AG09319 (cell line): ENCODE results near the gene ZDHHC14.
"Not testable (repeated sequence)": the region's sequence is repeated elsewhere in the genome, so short reads cannot be mapped to it uniquely, and the experiment has no call there.

Source experiments
- DNase-seq: peaks from one replicate; pipeline ENCODE4 v3.0.0-alpha.2; 2010; ENCODE audit warnings: low read depth; ENCODE audit errors: extremely low read depth
- TF ChIP-seq, protein P1 (sequence below): IDR thresholded peaks from 2 replicates; pipeline ENCODE4 v1.5.1; 2011; ENCODE audit warnings: low read depth, mild to moderate bottlenecking, inconsistent platforms, low read length, moderate library complexity

The ZDHHC14 gene

DNA sequence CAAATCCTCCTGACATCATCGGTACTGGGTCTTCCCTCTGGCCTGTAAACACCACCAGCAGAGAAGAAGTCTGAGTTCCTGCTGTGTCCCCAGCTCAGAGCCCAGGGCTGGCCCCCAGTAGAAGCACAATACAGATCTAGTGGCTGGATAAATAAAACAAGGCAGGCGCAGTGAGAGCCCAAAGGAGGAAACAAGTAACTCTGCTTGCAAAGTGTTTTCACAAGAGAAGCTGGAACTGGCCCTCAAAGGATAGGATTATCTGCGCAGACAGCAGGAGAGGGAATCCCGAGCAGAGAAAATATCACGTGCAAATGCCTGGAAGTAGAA is 205.1 kb downstream of the ZDHHC14 start:
- no peak for DNase-seq
- TF ChIP-seq, protein P1, sequence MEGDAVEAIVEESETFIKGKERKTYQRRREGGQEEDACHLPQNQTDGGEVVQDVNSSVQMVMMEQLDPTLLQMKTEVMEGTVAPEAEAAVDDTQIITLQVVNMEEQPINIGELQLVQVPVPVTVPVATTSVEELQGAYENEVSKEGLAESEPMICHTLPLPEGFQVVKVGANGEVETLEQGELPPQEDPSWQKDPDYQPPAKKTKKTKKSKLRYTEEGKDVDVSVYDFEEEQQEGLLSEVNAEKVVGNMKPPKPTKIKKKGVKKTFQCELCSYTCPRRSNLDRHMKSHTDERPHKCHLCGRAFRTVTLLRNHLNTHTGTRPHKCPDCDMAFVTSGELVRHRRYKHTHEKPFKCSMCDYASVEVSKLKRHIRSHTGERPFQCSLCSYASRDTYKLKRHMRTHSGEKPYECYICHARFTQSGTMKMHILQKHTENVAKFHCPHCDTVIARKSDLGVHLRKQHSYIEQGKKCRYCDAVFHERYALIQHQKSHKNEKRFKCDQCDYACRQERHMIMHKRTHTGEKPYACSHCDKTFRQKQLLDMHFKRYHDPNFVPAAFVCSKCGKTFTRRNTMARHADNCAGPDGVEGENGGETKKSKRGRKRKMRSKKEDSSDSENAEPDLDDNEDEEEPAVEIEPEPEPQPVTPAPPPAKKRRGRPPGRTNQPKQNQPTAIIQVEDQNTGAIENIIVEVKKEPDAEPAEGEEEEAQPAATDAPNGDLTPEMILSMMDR, result no peak

DNA sequence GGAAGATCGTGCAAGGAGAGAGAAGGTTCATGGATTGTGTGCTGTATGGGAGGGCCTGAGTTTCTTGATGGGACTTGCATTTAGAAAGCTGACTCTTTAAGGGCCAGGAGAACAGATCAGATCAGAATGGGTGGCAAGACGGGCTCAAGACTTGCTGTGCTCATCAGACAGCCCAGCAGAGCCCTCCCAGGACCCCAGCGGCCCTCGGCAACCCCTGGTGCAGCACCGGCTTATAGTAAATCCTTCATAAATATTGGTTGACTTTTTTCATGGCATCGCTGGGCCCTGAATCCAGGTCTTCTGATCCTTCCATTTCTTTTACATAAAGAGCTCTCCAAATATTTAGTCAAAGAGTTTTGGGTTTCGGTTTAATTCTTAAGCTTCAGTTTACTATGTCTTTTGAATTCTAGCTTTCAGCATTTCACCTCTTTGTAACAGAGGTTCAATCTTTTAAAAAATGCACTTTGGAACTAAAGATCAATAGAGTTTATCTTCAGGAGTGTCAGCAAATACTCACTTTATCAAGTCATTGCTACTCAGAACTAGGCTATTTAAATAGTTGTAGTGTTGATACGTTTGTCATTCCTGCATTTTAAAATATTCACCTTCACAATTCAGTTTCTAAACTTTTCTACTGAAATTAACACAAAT is 205.6 kb downstream of the ZDHHC14 start:
- TF ChIP-seq, protein P1, result no peak
- no peak for DNase-seq

DNA sequence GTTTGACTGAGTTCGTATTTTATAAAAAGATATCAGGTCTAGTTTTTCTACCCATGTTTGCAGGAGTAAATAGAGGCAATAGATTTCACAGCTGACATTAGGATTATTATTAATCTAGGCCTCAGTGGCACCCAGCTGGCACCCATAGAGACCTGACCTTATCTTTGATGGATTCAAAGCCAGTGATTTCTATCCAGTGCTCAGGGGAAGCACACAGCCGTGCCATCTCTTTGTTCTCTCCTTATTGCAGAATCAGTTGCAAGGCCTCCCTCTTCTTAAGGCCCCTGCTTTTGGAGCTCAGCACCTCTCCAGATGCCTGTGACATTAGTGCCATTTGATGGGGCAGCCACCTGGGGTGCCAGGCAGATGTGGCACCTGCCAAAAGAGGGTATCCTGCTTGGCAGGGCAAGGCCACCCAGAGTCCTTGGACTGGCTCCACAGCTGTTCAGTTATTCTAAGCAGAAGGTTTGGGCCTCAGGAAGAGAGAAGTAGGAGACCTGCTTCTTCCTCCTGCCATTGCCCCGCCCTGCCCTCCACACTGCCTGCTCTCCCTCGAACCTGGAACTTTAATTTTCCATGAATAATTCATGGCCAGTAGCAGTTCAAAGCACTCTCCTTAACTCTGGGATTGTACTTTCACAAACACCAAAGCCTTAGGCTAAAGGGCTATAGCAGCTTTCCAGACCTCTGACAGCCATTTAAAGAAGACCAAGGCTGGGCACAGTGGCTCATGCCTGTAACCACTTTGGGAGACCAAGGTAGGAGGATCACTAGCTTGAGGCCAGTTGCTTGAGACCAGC is 206.3 kb downstream of the ZDHHC14 start:
- TF ChIP-seq, protein P1, result no peak
- DNase-seq, result no peak

DNA sequence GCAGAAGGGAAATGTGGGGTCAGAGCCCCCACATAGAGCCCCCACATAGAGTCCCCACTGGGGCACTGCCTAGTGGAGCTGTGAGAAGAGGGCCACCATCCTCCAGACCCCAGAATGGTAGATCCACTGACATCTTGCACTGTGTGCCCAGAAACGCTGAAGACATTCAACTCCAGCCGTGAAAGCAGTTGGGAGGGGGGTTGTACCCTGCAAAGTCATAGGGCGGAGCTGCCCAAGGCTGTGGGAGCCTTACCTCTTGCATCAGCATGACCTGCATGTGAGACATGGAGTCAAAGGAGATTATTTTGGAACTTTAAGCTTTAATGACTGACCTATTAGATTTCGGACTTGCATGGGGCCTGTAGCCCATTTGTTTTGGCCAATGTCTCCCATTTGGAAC is 209.7 kb downstream of the ZDHHC14 start:
- not testable (repeated sequence) for DNase-seq

DNA sequence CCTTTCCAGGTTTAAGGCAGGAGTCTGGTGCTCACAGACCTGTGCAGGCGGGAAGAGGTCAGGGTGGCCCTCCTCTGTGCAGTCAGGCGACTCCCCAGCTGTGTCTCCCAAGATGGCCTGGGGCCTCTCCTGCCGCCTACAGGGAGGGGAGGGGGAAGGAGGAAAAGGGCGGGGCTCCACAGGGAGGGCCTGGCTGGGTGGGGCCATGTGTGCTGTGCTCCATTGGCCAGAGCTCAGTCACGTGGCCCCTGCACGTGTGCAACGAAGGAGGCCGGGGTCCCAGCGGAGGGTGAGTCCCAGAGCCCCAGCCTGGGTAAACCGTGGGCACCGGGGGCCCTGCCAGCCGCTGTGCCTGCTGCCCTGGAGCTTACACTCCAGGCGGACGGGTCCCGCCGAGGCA is 211.6 kb downstream of the ZDHHC14 start:
- TF ChIP-seq, protein P1, result no peak
- DNase-seq, result no peak

DNA sequence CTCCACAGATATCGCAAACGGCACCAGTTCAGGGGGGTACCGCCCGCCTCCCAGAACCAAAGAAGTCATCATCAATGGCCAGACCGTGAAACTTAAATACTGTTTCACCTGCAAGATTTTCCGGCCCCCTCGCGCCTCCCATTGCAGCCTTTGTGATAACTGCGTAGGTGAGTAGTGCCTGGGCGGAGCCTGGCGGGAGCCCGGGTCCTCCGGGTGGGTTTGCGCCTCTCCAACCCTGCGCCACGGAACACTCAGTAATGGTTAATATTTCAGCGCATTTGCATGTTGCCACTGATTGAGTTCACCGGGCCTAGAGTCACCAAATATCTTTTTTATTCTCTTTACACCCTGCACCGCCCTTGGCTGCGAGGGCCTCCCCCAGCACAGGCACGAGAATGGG is 212.0 kb downstream of the ZDHHC14 start:
- no peak for DNase-seq
- TF ChIP-seq, protein P1, result no peak

DNA sequence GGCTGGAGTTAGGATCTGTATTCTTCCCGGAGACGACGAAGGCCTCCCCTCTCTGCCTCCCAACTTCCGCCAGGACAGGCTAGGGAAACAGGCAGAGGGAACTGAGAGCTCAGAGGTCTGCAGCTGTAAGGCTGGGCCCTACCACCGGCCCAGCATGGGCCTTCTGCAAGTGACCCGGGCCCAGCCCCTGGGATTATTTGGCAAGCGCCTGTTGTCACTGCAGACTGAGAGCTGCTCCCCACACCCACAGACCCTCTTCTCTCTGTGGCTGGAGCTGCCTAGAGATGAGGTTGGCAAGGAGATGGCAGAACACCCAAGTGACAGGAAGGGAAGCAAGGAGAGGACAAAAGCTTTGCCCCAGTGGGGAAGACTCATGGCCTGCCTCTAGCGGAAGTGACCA is 212.6 kb downstream of the ZDHHC14 start:
- no peak for DNase-seq
- TF ChIP-seq, protein P1, result no peak
